NCI-H1417 (cell line): Measurements from ENCODE around the gene PPM1F.

ENCODE experiments used
- DNase-seq, 3 experiments: peaks; one replicate each; lab custom pipeline; 2025; lab: John Stamatoyannopoulos, UW

Gene PPM1F

GRCh38 chr22:21975854-21976345 lies 23.3 kb upstream of the PPM1F start:
- no peak for DNase-seq

GRCh38 chr22:21975273-21975672 lies 22.6 kb upstream of the PPM1F start:
- peak in 2 of 3 experiments; percentile 22 to 72 for DNase-seq

DNA sequence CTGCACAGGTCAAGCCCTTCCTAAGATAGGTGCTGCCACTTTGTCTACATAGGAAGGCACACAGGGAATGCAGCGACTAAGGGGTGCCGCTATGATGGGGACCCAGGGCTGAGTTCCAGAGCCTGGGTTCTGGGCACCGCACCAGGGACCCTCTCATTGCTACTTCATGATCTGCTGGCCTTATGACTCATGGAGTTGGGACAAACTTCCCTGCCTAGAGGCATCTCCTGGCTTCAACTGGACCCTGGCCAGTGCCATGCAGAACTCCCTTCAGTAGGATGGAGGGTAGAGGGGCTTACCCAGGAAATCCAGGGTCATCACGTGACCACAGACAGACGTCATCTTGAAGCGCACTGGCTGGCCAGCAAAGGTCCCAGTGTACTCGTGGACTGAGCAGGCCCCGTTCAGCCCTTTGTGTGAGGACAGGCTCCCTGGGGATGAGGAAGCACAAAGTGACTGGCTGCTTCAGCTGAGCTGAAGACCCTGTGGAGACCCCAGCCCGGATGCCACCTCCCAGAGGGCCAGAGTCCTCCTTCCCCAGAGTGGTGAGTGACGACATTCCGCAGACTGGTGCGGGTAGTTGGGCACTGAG lies 21.5 kb upstream of the PPM1F start:
- DNase-seq: no peak

DNA sequence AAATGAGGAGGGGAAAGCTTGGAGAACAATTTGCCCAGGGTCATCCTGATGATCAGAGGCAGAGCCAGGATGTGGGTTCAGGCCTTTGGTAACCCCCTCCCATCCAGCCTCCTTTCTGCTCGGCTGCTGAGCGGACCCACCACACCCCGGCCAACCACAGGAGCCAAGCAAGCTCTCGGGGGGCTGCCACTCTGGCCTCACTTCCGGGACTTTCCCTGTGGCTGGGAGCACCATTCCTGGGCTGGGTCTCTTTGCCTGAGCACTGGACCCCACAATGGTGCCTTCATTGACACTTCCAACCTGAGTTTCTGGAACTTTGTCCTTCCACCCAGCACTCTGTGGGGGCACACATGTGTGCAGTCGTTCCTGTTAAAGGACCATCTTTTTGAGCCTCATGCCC lies 20.2 kb upstream of the PPM1F start:
- DNase-seq: no peak

DNA sequence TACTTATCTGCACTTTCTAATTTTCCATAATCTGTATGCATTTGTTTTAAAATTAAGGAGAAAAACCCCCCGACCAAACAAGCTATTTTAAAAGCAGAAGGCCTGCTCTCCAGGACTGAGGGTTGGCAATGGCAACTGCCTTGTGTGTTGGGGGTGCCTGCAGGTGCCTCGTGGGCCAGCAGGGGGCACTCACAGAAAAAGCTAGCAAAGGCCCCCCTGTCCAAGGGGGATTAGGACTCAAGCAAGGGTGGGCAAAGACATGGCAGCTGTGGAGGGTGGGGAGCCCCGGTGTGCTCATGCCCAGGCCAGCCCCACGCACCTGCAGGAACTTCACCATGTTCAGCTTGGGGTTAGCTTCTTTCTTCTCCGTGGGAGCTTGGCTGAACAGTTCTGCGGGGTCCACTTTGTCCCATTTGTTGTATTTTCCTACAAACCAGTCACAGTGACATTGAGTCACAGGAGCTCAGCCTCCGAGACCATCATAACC lies 19.7 kb upstream of the PPM1F start:
- DNase-seq: peak in 1 of 3 experiments; percentile 1

DNA sequence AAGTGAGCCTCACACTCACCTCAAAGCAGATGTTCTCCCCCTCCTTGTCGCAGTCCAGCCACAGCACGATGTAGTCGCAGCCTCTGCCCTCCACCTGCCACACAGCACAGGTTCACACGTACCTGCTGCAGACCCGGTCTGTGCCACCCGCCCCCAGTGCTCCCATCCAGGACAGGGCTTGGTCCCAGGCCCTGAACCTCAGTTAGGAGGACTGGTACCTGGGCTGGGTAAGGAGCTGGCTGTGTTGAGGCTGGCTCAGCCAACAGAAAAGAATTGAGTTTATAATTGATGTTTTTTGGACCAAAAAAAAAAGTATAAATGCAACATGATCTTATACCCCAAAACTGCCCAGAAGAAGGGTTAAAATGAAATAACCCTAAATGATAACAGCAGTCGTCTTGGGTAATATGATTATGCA lies 19.2 kb upstream of the PPM1F start:
- no peak for DNase-seq

GRCh38 chr22:21970800-21971617 lies 18.4 kb upstream of the PPM1F start:
- no peak for DNase-seq

- DNase-seq: no peak
These were observed 17.6 kb upstream of the PPM1F start for GRCh38 chr22:21970037-21970799.

GRCh38 chr22:21968452-21969129 lies 15.9 kb upstream of the PPM1F start:
- no peak for DNase-seq

DNA sequence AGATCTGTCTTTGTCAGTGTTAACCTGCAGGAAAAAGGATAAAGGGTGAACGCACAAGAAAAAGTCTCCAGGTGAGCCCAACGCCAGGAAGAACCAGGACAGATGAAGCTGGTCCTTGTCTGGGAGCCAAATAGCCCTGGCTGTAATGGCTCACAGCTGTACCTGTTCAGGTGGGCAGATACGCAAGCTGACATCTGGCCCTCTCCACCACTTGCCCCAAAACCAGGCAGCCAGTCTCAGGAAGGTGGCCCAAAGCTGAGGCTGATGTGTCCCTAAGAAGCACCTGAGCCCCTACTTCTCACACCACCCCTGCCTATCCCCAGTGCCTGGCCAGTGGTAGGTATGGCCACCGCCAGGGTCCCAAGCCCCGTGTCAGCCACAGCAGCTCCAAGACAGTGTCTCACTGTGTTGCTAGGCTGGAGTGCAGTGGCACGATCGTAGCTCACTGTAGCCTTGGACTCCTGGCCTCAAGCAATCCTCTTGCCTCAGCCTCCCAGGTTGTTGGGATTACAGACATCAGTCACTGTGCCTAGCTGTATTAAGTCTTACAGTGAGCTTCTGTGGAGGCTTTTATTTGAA lies 15.1 kb upstream of the PPM1F start:
- no peak for DNase-seq

DNA sequence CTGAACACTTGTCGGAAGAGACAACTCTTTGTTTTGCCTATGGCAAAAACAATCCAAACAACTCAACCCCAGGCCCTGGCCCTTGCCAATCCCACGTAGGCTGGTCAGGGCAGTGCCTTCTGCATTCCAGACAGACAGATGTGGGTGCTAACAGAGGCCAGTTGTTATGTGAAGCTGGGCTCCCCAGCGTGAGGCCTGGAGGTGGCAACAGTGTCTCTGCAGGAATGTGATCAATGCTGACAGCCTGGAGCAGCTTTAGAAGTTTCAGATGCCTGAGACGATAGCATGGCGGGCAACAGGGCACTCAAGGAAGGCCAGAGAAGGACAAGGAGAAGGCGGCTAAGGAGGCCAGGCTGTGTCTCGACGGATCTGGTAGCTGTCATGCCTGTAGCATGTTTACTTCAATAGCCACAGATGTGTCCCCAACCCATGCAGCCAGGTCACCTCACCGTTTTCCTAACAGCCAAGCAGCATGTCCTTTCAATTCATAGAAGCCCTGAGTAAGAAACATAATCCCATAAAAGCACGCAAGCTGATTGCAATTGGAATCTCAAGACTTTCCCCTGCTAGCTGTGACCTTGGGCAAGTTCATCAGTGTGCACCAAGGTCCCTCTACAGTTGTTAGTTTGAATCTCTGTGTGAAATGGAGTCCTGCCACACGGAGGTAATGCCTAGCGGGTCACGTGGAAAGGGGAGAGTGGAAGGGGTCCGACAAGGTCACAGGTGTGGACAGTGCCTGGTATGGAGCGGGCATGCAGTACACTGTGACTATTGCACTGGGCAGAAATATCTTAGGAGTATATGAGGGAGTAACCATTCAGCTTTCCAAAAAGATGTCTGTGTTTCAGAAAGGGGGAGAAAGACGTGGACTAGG lies 14.2 kb upstream of the PPM1F start:
- no peak for DNase-seq

- DNase-seq: no peak
These were observed 13.2 kb upstream of the PPM1F start for GRCh38 chr22:21965762-21966288.

GRCh38 chr22:21964918-21965484 lies 12.4 kb upstream of the PPM1F start:
- no peak for DNase-seq

- DNase-seq: no peak
These were observed 11.6 kb upstream of the PPM1F start for GRCh38 chr22:21964234-21964633.

DNA sequence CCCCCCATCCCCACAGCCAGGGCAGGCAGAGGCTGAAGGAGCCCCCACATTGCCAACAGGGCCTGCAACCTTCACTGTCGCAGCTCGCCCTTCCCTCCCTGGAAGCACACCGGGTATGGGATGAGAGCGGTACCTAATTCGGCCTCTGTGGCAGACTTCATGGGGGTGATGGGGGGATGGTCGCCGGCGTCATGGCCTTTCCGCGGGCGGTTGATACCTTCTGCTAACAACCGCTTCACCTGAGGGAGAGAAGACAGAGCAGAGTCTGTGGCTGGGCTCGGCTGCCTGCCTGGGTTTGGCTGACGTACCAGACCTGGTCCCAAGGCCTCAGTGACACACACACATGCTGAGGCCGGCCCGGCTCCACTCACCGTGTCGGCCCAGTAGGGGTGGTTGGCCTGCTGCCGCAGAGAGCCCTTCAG lies 11.2 kb upstream of the PPM1F start:
- no peak for DNase-seq

DNA sequence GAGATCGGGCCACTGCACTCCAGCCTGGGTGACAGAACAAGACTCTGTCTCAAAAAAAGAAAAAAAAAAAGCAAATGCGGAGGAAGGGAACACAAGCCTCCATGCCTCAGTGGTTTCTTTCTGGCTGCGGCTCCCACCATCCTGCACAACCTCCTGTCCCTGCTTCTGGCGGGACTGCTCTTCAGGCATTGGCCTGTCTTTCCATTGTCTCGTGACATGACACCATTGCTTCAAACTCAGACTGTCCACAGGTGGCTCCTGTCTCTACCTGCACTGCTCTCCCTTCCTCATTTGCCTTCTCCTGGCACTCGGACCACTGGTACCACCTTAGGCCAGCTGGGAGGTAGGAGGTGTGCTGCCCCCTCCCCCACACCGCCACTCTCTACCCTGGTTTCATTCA lies 10.6 kb upstream of the PPM1F start:
- DNase-seq: no peak

GRCh38 chr22:21962655-21962949 lies 10.0 kb upstream of the PPM1F start:
- no peak for DNase-seq

GRCh38 chr22:21961886-21962654 lies 9.4 kb upstream of the PPM1F start:
- DNase-seq: no peak

GRCh38 chr22:21961127-21961867 lies 8.6 kb upstream of the PPM1F start:
- no peak for DNase-seq
